ENCODE data around the gene NT5M.

- TF ChIP-seq POLR2AphosphoS5 (IDR thresholded peaks at IDR 0.05), result no peak
- TF ChIP-seq, protein P1, sequence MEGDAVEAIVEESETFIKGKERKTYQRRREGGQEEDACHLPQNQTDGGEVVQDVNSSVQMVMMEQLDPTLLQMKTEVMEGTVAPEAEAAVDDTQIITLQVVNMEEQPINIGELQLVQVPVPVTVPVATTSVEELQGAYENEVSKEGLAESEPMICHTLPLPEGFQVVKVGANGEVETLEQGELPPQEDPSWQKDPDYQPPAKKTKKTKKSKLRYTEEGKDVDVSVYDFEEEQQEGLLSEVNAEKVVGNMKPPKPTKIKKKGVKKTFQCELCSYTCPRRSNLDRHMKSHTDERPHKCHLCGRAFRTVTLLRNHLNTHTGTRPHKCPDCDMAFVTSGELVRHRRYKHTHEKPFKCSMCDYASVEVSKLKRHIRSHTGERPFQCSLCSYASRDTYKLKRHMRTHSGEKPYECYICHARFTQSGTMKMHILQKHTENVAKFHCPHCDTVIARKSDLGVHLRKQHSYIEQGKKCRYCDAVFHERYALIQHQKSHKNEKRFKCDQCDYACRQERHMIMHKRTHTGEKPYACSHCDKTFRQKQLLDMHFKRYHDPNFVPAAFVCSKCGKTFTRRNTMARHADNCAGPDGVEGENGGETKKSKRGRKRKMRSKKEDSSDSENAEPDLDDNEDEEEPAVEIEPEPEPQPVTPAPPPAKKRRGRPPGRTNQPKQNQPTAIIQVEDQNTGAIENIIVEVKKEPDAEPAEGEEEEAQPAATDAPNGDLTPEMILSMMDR (IDR thresholded peaks at IDR 0.05), result no peak
- TF ChIP-seq POLR2A (IDR thresholded peaks at IDR 0.05), result no peak
These were observed 47.5 kb downstream of the NT5M start for GRCh38 chr17:17350491-17351355.

All from breast epithelium (tissue), 3 donors.